H9 (cell line): ENCODE measurements around the gene TNFRSF17. TPM values are rescaled to one million over a fixed set of nuclear protein-coding genes. Genes with fewer than 3 reads are reported as not detected.

Experiments used
- DNase-seq: peaks from one replicate; pipeline ENCODE4 v3.0.0-alpha.2; 2017
- H2AFZ ChIP-seq: one replicate; pipeline ENCODE4 v1.6.1; 2013; ENCODE audit warnings: mild to moderate bottlenecking, low read length, control low read depth, moderate library complexity
- H2AK5ac ChIP-seq: 2 replicates; pipeline ENCODE4 v1.6.1; 2013; ENCODE audit warnings: low read length, control low read depth, mixed read lengths; ENCODE audit not compliant: insufficient read length
- H2BK120ac ChIP-seq: one replicate; pipeline ENCODE4 v1.6.1; 2013; ENCODE audit warnings: low read depth, mild to moderate bottlenecking, low read length, control low read depth, inconsistent platforms; ENCODE audit not compliant: poor library complexity, severe bottlenecking
- H2BK12ac ChIP-seq: 2 replicates; pipeline ENCODE4 v1.6.1; 2013; ENCODE audit warnings: low read length, control low read depth, mixed read lengths, low read depth; ENCODE audit not compliant: insufficient read length
- H2BK15ac ChIP-seq: 2 replicates; pipeline ENCODE4 v1.6.1; 2013; ENCODE audit warnings: low read depth, low read length, control low read depth
- H2BK20ac ChIP-seq: one replicate; pipeline ENCODE4 v1.6.1; 2013; ENCODE audit warnings: low read depth, mild to moderate bottlenecking, low read length, control low read depth, inconsistent platforms; ENCODE audit not compliant: poor library complexity, severe bottlenecking
- H2BK5ac ChIP-seq: 2 replicates; pipeline ENCODE4 v1.6.1; 2013; ENCODE audit warnings: low read length, control low read depth, mixed read lengths; ENCODE audit not compliant: insufficient read length
- H3K14ac ChIP-seq: 2 replicates; pipeline ENCODE4 v1.6.1; 2013; ENCODE audit warnings: low read length, control low read depth; ENCODE audit not compliant: insufficient read depth
- H3K18ac ChIP-seq: 2 replicates; pipeline ENCODE4 v1.6.1; 2013; ENCODE audit warnings: low read depth, mild to moderate bottlenecking, mixed read lengths, low read length, control low read depth; ENCODE audit not compliant: insufficient read length
- H3K23ac ChIP-seq: 2 replicates; pipeline ENCODE4 v1.6.1; 2013; ENCODE audit warnings: low read length, control low read depth, mixed read lengths, low read depth; ENCODE audit not compliant: insufficient read length
- H3K23me2 ChIP-seq: 2 replicates; pipeline ENCODE4 v1.6.1; 2013; ENCODE audit warnings: low read depth, mild to moderate bottlenecking, mixed read lengths, low read length, control low read depth; ENCODE audit not compliant: insufficient read length, poor library complexity, severe bottlenecking
- H3K27ac ChIP-seq: 2 replicates; pipeline ENCODE4 v1.5.1; 2013; ENCODE audit warnings: low read length, control low read depth, mixed read lengths, low read depth; ENCODE audit not compliant: insufficient read length
- H3K27me3 ChIP-seq: 2 replicates; pipeline ENCODE4 v1.6.1; 2013; ENCODE audit warnings: low read length, control low read depth, inconsistent platforms; ENCODE audit not compliant: insufficient read depth
- H3K4ac ChIP-seq: 2 replicates; pipeline ENCODE4 v1.6.1; 2013; ENCODE audit warnings: low read depth, mild to moderate bottlenecking, control low read depth, inconsistent platforms, low read length, moderate library complexity
- H3K4me1 ChIP-seq: 2 replicates; pipeline ENCODE4 v1.6.1; 2013; ENCODE audit warnings: low read length, control low read depth, inconsistent platforms; ENCODE audit not compliant: insufficient read depth
- H3K4me2 ChIP-seq: 2 replicates; pipeline ENCODE4 v1.6.1; 2013; ENCODE audit warnings: low read length, control low read depth, mixed read lengths; ENCODE audit not compliant: insufficient read length, insufficient read depth
- H3K56ac ChIP-seq: 2 replicates; pipeline ENCODE4 v1.6.1; 2013; ENCODE audit warnings: low read depth, mild to moderate bottlenecking, mixed read lengths, low read length, control low read depth; ENCODE audit not compliant: insufficient read length
- H3K79me1 ChIP-seq: 2 replicates; pipeline ENCODE4 v1.6.1; 2013; ENCODE audit warnings: low read depth, mild to moderate bottlenecking, moderate library complexity, low read length, control low read depth, inconsistent platforms; ENCODE audit not compliant: insufficient read depth, poor library complexity, severe bottlenecking
- H3K79me2 ChIP-seq: 2 replicates; pipeline ENCODE4 v1.6.1; 2013; ENCODE audit warnings: low read length, control low read depth, inconsistent platforms; ENCODE audit not compliant: insufficient read depth
- H3K9ac ChIP-seq: 2 replicates; pipeline ENCODE4 v1.6.1; 2013; ENCODE audit warnings: low read length, control low read depth, mixed read lengths; ENCODE audit not compliant: insufficient read length; ENCODE audit errors: extremely low read depth
- H3K9me3 ChIP-seq: one replicate; pipeline ENCODE4 v1.6.1; 2013; ENCODE audit warnings: low read depth, low read length, inconsistent platforms; ENCODE audit not compliant: control insufficient read depth
- H3T11ph ChIP-seq: one replicate; pipeline ENCODE4 v1.6.1; 2013; ENCODE audit warnings: mild to moderate bottlenecking, low read length, control low read depth, inconsistent platforms
- H4K20me1 ChIP-seq: one replicate; pipeline ENCODE4 v1.6.1; 2013; ENCODE audit not compliant: control insufficient read depth, insufficient read length, insufficient read depth
- H4K5ac ChIP-seq: 2 replicates; pipeline ENCODE4 v1.6.1; 2013; ENCODE audit warnings: low read depth, mild to moderate bottlenecking, mixed read lengths, low read length, control low read depth; ENCODE audit not compliant: insufficient read length
- H4K8ac ChIP-seq: replicated peaks from 2 replicates; pipeline ENCODE4 v1.6.1; 2013; ENCODE audit warnings: low read length, control low read depth, mixed read lengths, low read depth; ENCODE audit not compliant: insufficient read length
- H4K91ac ChIP-seq: 2 replicates; pipeline ENCODE4 v1.6.1; 2013; ENCODE audit warnings: low read depth, mild to moderate bottlenecking, moderate library complexity, mixed read lengths, low read length, control low read depth; ENCODE audit not compliant: insufficient read length
- H3K27ac Mint-ChIP-seq, 3 experiments: 2 replicates in 2 of 3; 3 replicates in 1 of 3; pipeline ENCODE4 v1.8.0; 2020 to 2021; ENCODE audit warnings: mixed read lengths in 3 of 3, mild to moderate bottlenecking in 1 of 3, moderate library complexity in 1 of 3
- H3K27me3 Mint-ChIP-seq: 2 replicates; pipeline ENCODE4 v1.8.0; 2021; ENCODE audit warnings: low read depth, mild to moderate bottlenecking, moderate library complexity, mixed read lengths
- H3K36me3 Mint-ChIP-seq, 3 experiments: 2 replicates in 2 of 3; 3 replicates in 1 of 3; pipeline ENCODE4 v1.8.0; 2020 to 2021; ENCODE audit warnings: low read depth in 3 of 3, mixed read lengths in 3 of 3; ENCODE audit not compliant: insufficient read depth in 1 of 3
- H3K4me1 Mint-ChIP-seq, 2 experiments: 2 replicates each; pipeline ENCODE4 v1.8.0; 2020; ENCODE audit warnings: mixed read lengths in 2 of 2
- H3K4me3 Mint-ChIP-seq, 2 experiments: 2 replicates in 1 of 2; 3 replicates in 1 of 2; pipeline ENCODE4 v1.8.0; 2020 to 2021; ENCODE audit warnings: mild to moderate bottlenecking in 2 of 2, mixed read lengths in 2 of 2, moderate library complexity in 1 of 2
- H3K9me3 Mint-ChIP-seq, 2 experiments: 2 replicates in 1 of 2; 3 replicates in 1 of 2; pipeline ENCODE4 v1.8.0; 2020; ENCODE audit warnings: mild to moderate bottlenecking in 2 of 2, mixed read lengths in 2 of 2, moderate library complexity in 1 of 2
- CTCF ChIP-seq: fragments of 200-600 bp; sonication (generic); conservative IDR thresholded peaks from 3 replicates; pipeline ENCODE4 v1.8.0; 2021; ENCODE audit warnings: antibody characterized with exemption, mild to moderate bottlenecking
- WGBS: extraction: QIAGEN DNeasy Blood & Tissue Kit; methylation state at CpG from one replicate; pipeline ENCODE4 v1.1.7; 2013; ENCODE audit warnings: missing lambda C conversion rate, low lambda C conversion rate, mixed read lengths; ENCODE audit not compliant: insufficient read length; ENCODE audit errors: extremely low coverage; 5-methylcytosine and 5-hydroxymethylcytosine counted together
- total RNA-seq: library from RNA; stranded (reverse); gene quantifications from 2 replicates; pipeline ENCODE4 v1.2.1, GENCODE V29; 2021

TNFRSF17 gene
- total RNA-seq, 1 experiment from 2014 or later = not detected

GRCh38 chr16:12006637-12007036, 41.6 kb downstream of the TNFRSF17 start:
- H4K20me1 ChIP-seq = no peaks in the 10 kb centered on the region
- no peaks in the 10 kb centered on the region for H3K9me3 Mint-ChIP-seq
- no peak overlapping the region for H3K4ac ChIP-seq
- no peak overlapping the region for H3K27ac Mint-ChIP-seq
- H3K27ac ChIP-seq = no peak overlapping the region
- no peak overlapping the region for H3K23ac ChIP-seq
- H3K4me1 ChIP-seq = no peaks in the 10 kb centered on the region
- no peak overlapping the region for H3K4me3 Mint-ChIP-seq
- peaks cover 3% of the 10 kb centered on the region for H3K23me2 ChIP-seq
- H3K27me3 ChIP-seq = no peaks in the 10 kb centered on the region
- H2BK5ac ChIP-seq = no peak overlapping the region
- no peaks in the 10 kb centered on the region for H3K36me3 Mint-ChIP-seq
- H3K14ac ChIP-seq = no peak overlapping the region
- no peak overlapping the region for H2AK5ac ChIP-seq
- H4K91ac ChIP-seq = no peak overlapping the region
- no peak overlapping the region for H4K8ac ChIP-seq
- H2BK12ac ChIP-seq = no peak overlapping the region
- H3K56ac ChIP-seq = no peak overlapping the region
- H3K9me3 ChIP-seq = no peaks in the 10 kb centered on the region
- no peak for DNase-seq
- no peak overlapping the region for H2BK15ac ChIP-seq
- H2BK20ac ChIP-seq = no peak overlapping the region
- H3K79me1 ChIP-seq = no peaks in the 10 kb centered on the region
- no peak overlapping the region for H3K18ac ChIP-seq
- no peaks in the 10 kb centered on the region for H3K79me2 ChIP-seq
- no peak overlapping the region for H2AFZ ChIP-seq
- no peak overlapping the region for H3K4me2 ChIP-seq
- no peak overlapping the region for H4K5ac ChIP-seq
- no peaks in the 10 kb centered on the region for H3K4me1 Mint-ChIP-seq
- no peak overlapping the region for H2BK120ac ChIP-seq
- no CpG with 5 or more reads among the region's 3 CpGs for WGBS
- H3T11ph ChIP-seq = no peak overlapping the region
- H3K27me3 Mint-ChIP-seq = no peaks in the 10 kb centered on the region
- no peak overlapping the region for H3K9ac ChIP-seq
- no peak for TF ChIP-seq CTCF
